Suprapubic skin (tissue), 4 donors: Measurements from ENCODE around the gene OR6V1. TPM values are rescaled to one million over a fixed set of nuclear protein-coding genes. Genes with fewer than 3 reads are reported as not detected.

Source experiments
- DNase-seq, 2 donors: peaks; one replicate each; pipeline ENCODE4 v3.0.0-alpha.2; 2019; ENCODE audit warnings: low spot score in 2 of 2
- H3K27ac ChIP-seq: fragments of 200-600 bp; sonication (generic); one replicate; pipeline ENCODE4 v1.5.1; 2019
- H3K27me3 ChIP-seq: fragments of 200-600 bp; sonication (generic); one replicate; pipeline ENCODE4 v1.5.1; 2019
- H3K36me3 ChIP-seq: fragments of 200-600 bp; sonication (generic); one replicate; pipeline ENCODE4 v1.5.1; 2019
- H3K4me1 ChIP-seq: fragments of 200-600 bp; sonication (generic); one replicate; pipeline ENCODE4 v1.5.1; 2019
- H3K4me3 ChIP-seq: fragments of 200-600 bp; sonication (generic); one replicate; pipeline ENCODE4 v1.5.1; 2019; ENCODE audit warnings: mild to moderate bottlenecking
- H3K9me3 ChIP-seq: fragments of 200-600 bp; sonication (generic); one replicate; pipeline ENCODE4 v1.5.1; 2019
- CTCF ChIP-seq, 2 donors: fragments of 200-600 bp in 1 of 2; fragments of 450-650 bp in 1 of 2; sonication (generic) in 1 of 2; IDR thresholded peaks; one replicate each; pipeline ENCODE4 v1.5.1; 2016 to 2019; ENCODE audit warnings: antibody characterized with exemption in 2 of 2, mild to moderate bottlenecking in 1 of 2, moderate library complexity in 1 of 2
- EP300 ChIP-seq: sonication (generic); formaldehyde crosslinking; IDR thresholded peaks from one replicate; pipeline ENCODE4 v1.6.1; 2017; ENCODE audit warnings: antibody characterized with exemption
- POLR2A ChIP-seq, 2 donors: fragments of 450-650 bp; IDR thresholded peaks; one replicate each; pipeline ENCODE4 v1.6.1; 2017; ENCODE audit warnings: antibody characterized with exemption in 2 of 2, mild to moderate bottlenecking in 2 of 2, moderate library complexity in 2 of 2
- POLR2AphosphoS5 ChIP-seq, 3 donors: sonication (generic); formaldehyde crosslinking; IDR thresholded peaks; one replicate each; pipeline ENCODE4 v1.6.1; 2017; ENCODE audit warnings: antibody characterized with exemption in 3 of 3
- WGBS: methylation state at CpG from one replicate; pipeline ENCODE4 v1.1.5; 2018; 5-methylcytosine and 5-hydroxymethylcytosine counted together
- total RNA-seq, 4 donors: library from RNA; depleted of rRNA; stranded (reverse); fragments of >200 nt; gene quantifications; one replicate each; pipeline ENCODE4 v1.1.0, GENCODE V29; 2016

The OR6V1 gene
- total RNA-seq, 4 donors from 2014 or later: not detected

GRCh38 chr7:143055754-143056153 is 3.6 kb downstream of the OR6V1 start:
- Histone ChIP-seq H3K9me3 (no peaks in the 10 kb centered on the region), H3K36me3 (no peaks in the 10 kb centered on the region), H3K27me3 (no peaks in the 10 kb centered on the region), H3K4me1 (no peaks in the 10 kb centered on the region), H3K4me3 (no peak overlapping the region), H3K27ac (no peak overlapping the region)
- DNase-seq: no peak
- TF ChIP-seq CTCF (IDR thresholded peaks at IDR 0.05) (no peak), POLR2A (IDR thresholded peaks at IDR 0.05) (no peak), EP300 (no peak), POLR2AphosphoS5 (IDR thresholded peaks at IDR 0.05) (no peak)

- no peak for TF ChIP-seq POLR2AphosphoS5 (IDR thresholded peaks at IDR 0.05)
- TF ChIP-seq POLR2A (IDR thresholded peaks at IDR 0.05): no peak
- TF ChIP-seq EP300: no peak
- TF ChIP-seq CTCF (IDR thresholded peaks at IDR 0.05): no peak
- WGBS: 74% methylated on average over 3 of the region's 3 CpGs
Observed at GRCh38 chr7:143063741-143064140, 11.6 kb downstream of the OR6V1 start.

GRCh38 chr7:143068446-143068845 is 16.3 kb downstream of the OR6V1 start:
- DNase-seq: no peak
- H3K27ac ChIP-seq: no peak overlapping the region

More at GRCh38 chr7:143063741-143064140, 11.6 kb downstream of the OR6V1 start:
- DNase-seq: no peak
- Histone ChIP-seq H3K36me3 (no peaks in the 10 kb centered on the region), H3K27me3 (no peaks in the 10 kb centered on the region), H3K4me1 (no peaks in the 10 kb centered on the region), H3K27ac (no peak overlapping the region), H3K4me3 (no peak overlapping the region), H3K9me3 (no peaks in the 10 kb centered on the region)

GRCh38 chr7:143069912-143070500 is 17.9 kb downstream of the OR6V1 start:
- TF ChIP-seq POLR2AphosphoS5 (IDR thresholded peaks at IDR 0.05) (no peak), POLR2A (IDR thresholded peaks at IDR 0.05) (no peak)
- no peak overlapping the region for H3K4me3 ChIP-seq
- 63% methylated on average over 6 of the region's 6 CpGs for WGBS
- no peaks in the 10 kb centered on the region for H3K9me3 ChIP-seq
- H3K4me1 ChIP-seq: no peaks in the 10 kb centered on the region
- H3K36me3 ChIP-seq: no peaks in the 10 kb centered on the region
- H3K27me3 ChIP-seq: no peaks in the 10 kb centered on the region
- H3K27ac ChIP-seq: no peak overlapping the region
- DNase-seq: no peak

More at GRCh38 chr7:143068446-143068845, 16.3 kb downstream of the OR6V1 start:
- Histone ChIP-seq H3K4me3 (no peak overlapping the region), H3K4me1 (no peaks in the 10 kb centered on the region), H3K36me3 (no peaks in the 10 kb centered on the region), H3K9me3 (no peaks in the 10 kb centered on the region), H3K27me3 (no peaks in the 10 kb centered on the region)
- TF ChIP-seq EP300 (no peak), CTCF (IDR thresholded peaks at IDR 0.05) (no peak), POLR2A (IDR thresholded peaks at IDR 0.05) (no peak), POLR2AphosphoS5 (IDR thresholded peaks at IDR 0.05) (no peak)
- WGBS: 75% methylated on average over 2 of the region's 2 CpGs

- Histone ChIP-seq H3K9me3 (no peaks in the 10 kb centered on the region), H3K36me3 (no peaks in the 10 kb centered on the region), H3K4me3 (no peak overlapping the region), H3K27ac (no peak overlapping the region), H3K4me1 (no peaks in the 10 kb centered on the region), H3K27me3 (no peaks in the 10 kb centered on the region)
- DNase-seq: no peak
- WGBS: 90% methylated on average over 3 of the region's 3 CpGs
- TF ChIP-seq POLR2A (IDR thresholded peaks at IDR 0.05): no peak
- TF ChIP-seq EP300: no peak
- no peak for TF ChIP-seq POLR2AphosphoS5 (IDR thresholded peaks at IDR 0.05)
- TF ChIP-seq CTCF (IDR thresholded peaks at IDR 0.05): no peak
Observed at GRCh38 chr7:143073556-143073955, 21.4 kb downstream of the OR6V1 start.

GRCh38 chr7:143074141-143074540 is 22.0 kb downstream of the OR6V1 start:
- Histone ChIP-seq H3K4me1 (no peaks in the 10 kb centered on the region), H3K27me3 (no peaks in the 10 kb centered on the region), H3K36me3 (no peaks in the 10 kb centered on the region), H3K27ac (no peak overlapping the region), H3K4me3 (no peak overlapping the region), H3K9me3 (no peaks in the 10 kb centered on the region)
- TF ChIP-seq EP300 (no peak), POLR2AphosphoS5 (IDR thresholded peaks at IDR 0.05) (no peak), CTCF (IDR thresholded peaks at IDR 0.05) (no peak), POLR2A (IDR thresholded peaks at IDR 0.05) (no peak)
- no peak for DNase-seq
